T-helper 2 cell treated with Interferon-gamma antibody and Interleukin-4, amounts not matched to agents 5 μg/mL and 100 μg/mL, for 36 hours (primary cell): ENCODE data around the gene EPB41.

Experiments used
- DNase-seq: peaks from one replicate; pipeline ENCODE4 v3.0.0; 2021; ENCODE audit warnings: low spot score
- H3K27ac Mint-ChIP-seq: one replicate; pipeline ENCODE4 v1.8.0; 2021; ENCODE audit warnings: mild to moderate bottlenecking, mixed read lengths
- H3K27me3 Mint-ChIP-seq: one replicate; pipeline ENCODE4 v1.8.0; 2021; ENCODE audit warnings: low read depth, mixed read lengths
- H3K36me3 Mint-ChIP-seq: one replicate; pipeline ENCODE4 v1.8.0; 2021; ENCODE audit warnings: low read depth, mixed read lengths
- H3K4me1 Mint-ChIP-seq: one replicate; pipeline ENCODE4 v1.8.0; 2021; ENCODE audit warnings: low read depth, mixed read lengths
- H3K4me3 Mint-ChIP-seq: one replicate; pipeline ENCODE4 v1.8.0; 2022; ENCODE audit warnings: mild to moderate bottlenecking, moderate library complexity, mixed read lengths
- H3K9me3 Mint-ChIP-seq: one replicate; pipeline ENCODE4 v1.8.0; 2021; ENCODE audit warnings: mixed read lengths

EPB41 gene

DNA sequence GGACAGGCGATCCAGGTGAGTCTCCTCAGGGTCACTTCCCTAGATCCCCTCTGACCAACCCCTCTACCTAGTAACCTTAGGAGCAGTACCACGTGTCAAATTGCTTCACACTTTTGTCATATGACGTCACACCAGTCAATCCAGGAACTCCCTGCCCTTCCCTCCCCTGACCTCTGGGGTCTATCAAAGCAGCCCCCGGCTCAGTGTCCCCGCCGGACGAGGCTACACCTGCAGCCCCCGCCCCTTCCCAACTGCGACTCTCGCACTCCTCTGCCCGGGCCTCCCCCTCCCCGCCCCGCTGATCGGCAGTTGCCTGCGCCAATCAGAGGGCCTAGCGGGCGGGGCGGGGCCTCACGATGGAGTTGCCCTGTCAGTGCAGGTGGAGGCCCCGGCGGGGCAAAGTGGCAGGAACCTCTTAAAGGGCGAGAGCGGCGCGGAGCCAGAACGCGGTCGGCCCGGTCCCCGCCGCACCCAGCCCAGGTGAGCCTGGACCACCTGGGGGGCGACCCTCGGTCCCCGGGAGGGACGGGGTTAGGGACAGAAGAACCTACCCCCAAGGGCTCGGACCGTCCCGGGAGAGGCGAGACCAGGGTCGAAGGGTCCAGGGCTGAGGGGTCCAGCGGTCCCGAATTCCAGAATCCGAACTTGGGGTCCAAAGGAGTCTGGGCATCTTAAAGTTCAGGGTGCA lies 27.5 kb upstream of the EPB41 start:
- H3K27ac Mint-ChIP-seq = peak overlapping the region; percentile 90
- peaks cover 38% of the 10 kb centered on the region for H3K4me1 Mint-ChIP-seq
- peak overlapping the region; percentile 82 for H3K4me3 Mint-ChIP-seq
- H3K36me3 Mint-ChIP-seq = no peaks in the 10 kb centered on the region
- no peaks in the 10 kb centered on the region for H3K27me3 Mint-ChIP-seq
- H3K9me3 Mint-ChIP-seq = no peaks in the 10 kb centered on the region
- peak; percentile 91 for DNase-seq

DNA sequence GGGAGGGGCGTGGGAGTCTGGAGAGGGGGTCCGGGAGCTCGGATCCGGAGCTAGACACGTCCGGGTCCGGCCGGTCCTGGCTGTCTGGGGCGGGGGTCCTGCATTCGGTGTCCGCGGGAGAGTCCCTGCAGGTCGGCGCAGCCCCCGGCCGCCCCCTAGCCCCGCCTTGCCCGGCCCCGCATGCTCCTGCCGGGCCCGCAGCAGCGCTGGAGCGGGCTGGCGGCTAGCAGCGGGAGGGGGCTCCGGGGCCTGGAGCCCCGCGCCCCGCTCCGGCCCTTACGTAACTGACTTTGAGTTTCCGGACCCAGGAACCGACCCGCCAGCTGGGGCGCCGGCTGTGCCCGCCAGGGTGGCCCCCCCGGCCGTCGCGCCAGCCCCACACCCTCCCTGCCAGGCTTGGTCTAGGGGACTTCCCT lies 26.9 kb upstream of the EPB41 start:
- Mint-ChIP-seq H3K4me3 (peak overlapping the region; percentile 87), H3K27me3 (no peaks in the 10 kb centered on the region), H3K36me3 (peaks cover 4% of the 10 kb centered on the region), H3K9me3 (no peaks in the 10 kb centered on the region), H3K4me1 (peaks cover 35% of the 10 kb centered on the region), H3K27ac (peak overlapping the region; percentile 81)
- DNase-seq = no peak

DNA sequence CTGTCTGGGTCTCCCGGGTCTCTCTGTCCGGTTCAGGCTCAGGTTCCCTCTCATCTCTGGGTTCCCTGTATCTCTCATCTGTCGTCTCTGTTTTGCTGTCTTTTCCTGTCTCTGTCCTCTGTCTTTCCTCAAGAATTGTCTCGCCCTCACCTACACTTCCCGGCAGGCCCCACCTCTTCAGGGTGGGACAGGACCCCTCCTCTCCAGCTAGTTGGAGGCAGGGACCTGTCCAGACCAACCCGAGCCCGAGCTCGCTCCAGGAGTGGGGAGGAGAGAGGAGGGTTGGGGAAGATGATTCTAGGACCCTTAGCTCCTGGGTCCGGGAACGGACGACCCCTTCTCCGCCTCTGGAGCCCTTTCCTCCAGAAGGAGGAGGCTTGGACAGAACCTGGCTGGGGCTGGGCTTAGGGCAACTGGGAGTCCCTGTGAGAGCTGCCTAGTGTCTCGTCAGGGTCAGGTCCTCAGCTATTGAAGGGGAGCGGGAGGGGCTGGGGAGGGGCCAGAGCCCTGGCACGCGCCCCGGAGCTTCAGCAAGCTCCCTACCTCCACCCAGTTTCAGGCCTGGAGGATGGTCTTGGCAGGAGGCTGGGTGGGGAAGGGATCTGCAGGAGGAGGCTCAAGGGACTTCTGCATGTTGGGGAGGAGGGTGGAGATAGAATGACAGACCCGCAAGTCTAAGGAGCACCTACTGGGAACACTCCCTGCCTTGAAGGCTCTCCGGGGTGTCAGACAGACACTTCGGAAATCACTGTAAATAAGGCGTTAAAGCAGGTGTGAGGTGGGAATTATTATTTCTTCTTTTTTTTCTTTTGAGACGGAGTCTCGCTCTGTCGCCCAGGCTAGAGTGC lies 26.3 kb upstream of the EPB41 start:
- peaks cover 34% of the 10 kb centered on the region for H3K4me1 Mint-ChIP-seq

DNA sequence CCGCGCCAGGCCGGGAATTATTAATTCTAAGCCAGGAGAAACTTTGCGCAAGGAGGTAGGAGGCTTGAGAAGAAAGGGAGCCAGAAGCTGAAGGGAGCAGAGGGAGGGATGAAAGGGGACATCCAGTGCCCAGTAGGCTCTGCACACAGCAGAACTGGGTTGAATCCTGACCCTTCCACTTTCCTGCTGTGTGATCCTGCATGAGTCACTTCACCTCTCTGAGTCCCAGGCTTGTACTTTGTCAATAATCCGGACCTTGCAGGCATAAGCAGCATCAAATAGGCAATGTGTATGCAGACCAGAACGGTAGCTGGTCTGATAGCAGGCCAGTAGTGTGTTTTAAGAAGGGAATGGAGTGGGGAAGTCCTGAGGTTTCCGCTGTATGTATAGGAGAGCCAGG lies 25.5 kb upstream of the EPB41 start:
- Mint-ChIP-seq H3K27ac (no peak overlapping the region), H3K4me1 (peaks cover 30% of the 10 kb centered on the region), H3K9me3 (no peaks in the 10 kb centered on the region), H3K36me3 (peaks cover 4% of the 10 kb centered on the region), H3K27me3 (no peaks in the 10 kb centered on the region), H3K4me3 (peak overlapping the region; percentile 35)
- no peak for DNase-seq

More for the DNA sequence above, 26.3 kb upstream of the EPB41 start:
- H3K36me3 Mint-ChIP-seq = peaks cover 4% of the 10 kb centered on the region
- H3K9me3 Mint-ChIP-seq = no peaks in the 10 kb centered on the region
- peak overlapping the region; percentile 81 for H3K27ac Mint-ChIP-seq
- peak overlapping the region; percentile 87 for H3K4me3 Mint-ChIP-seq
- H3K27me3 Mint-ChIP-seq = no peaks in the 10 kb centered on the region
- DNase-seq = no peak

DNA sequence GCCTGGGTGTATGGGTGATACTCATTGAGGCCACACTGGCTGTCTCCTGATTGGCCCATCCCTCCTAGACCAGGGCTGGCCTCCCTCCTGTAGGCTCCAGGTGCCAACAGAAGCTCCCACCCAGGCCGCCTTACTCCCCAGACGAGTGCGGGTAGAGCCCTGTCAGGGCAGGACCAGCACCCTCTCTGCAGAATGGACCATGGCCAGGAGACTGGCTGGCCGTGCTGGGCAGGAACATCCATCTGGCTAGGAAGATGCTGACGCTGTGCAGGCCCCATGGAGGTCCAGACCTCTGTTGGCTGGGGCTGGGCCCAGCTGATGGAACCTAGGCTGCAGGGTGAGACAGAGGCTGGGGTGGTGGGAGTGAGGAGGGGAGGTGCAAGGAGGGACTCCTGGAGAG lies 25.0 kb upstream of the EPB41 start:
- peaks cover 29% of the 10 kb centered on the region for H3K4me1 Mint-ChIP-seq
- no peak overlapping the region for H3K27ac Mint-ChIP-seq
- H3K27me3 Mint-ChIP-seq = no peaks in the 10 kb centered on the region
- no peak for DNase-seq
- no peaks in the 10 kb centered on the region for H3K9me3 Mint-ChIP-seq
- peak overlapping the region; percentile 35 for H3K4me3 Mint-ChIP-seq
- peaks cover 4% of the 10 kb centered on the region for H3K36me3 Mint-ChIP-seq

DNA sequence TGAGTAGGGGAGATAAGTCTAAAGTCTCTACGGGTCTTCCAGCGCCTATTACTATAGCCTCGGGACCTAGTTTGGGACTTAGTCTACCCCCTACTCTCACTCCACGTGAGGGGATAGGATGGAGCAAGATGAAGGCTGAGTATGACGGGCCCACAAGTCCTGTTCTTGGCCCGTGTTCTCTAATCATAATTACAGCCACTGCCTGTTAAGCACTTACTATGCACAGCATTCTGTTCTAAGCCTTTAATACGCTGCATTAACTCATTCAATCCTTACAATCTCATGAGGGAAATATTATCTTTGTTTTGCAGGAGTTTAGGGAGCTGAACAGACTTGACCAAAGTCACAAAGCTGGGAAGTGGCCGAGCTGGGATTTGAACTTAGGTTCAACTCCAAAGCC lies 23.9 kb upstream of the EPB41 start:
- Mint-ChIP-seq H3K27me3 (no peaks in the 10 kb centered on the region), H3K4me3 (no peak overlapping the region), H3K4me1 (peaks cover 20% of the 10 kb centered on the region), H3K27ac (peak overlapping the region; percentile 31), H3K9me3 (no peaks in the 10 kb centered on the region), H3K36me3 (peaks cover 6% of the 10 kb centered on the region)
- no peak for DNase-seq

DNA sequence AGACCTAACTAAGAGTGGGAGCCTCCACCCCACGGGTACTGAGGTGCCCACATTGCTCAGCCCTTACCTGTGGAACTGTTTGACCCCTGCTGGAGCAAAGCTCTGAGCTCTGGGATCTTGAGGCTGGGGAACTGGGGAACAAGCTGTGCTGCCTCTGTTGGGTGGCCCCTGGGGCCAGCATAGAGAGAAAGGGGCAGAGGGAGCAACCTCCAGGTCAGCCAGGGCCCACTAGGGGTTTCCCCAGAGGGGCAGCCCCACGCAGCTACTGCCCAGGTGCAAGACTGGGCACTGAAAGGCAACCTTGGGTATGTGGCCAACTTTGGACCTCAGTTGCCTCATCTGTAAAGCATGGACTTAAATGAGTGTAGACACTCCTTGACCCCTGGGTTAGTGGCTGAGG lies 23.5 kb upstream of the EPB41 start:
- no peak overlapping the region for H3K27ac Mint-ChIP-seq
- H3K9me3 Mint-ChIP-seq = no peaks in the 10 kb centered on the region
- no peaks in the 10 kb centered on the region for H3K27me3 Mint-ChIP-seq
- peaks cover 7% of the 10 kb centered on the region for H3K36me3 Mint-ChIP-seq
- no peak overlapping the region for H3K4me3 Mint-ChIP-seq
- peaks cover 17% of the 10 kb centered on the region for H3K4me1 Mint-ChIP-seq
- no peak for DNase-seq

DNA sequence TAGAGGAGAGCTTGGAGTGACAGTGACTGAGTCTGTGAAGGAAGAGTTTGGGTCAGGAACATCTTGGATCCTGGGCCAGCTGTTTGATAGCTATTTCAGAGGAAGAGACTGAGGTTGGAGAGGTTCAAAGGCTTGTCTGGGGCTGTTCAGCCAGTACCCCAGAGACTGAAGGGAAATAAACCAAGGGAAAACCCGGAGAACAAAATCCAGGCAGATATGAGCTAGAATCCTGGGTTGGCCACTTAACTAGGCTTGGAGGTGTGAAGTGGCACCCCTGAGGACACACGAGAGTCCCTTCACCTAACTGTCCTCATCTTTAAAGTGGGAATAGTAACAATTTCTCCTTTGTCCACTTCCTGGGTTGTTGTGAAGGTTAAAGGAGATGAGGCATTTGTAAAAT lies 23.1 kb upstream of the EPB41 start:
- Mint-ChIP-seq H3K36me3 (peaks cover 10% of the 10 kb centered on the region), H3K27me3 (no peaks in the 10 kb centered on the region), H3K4me3 (no peak overlapping the region), H3K9me3 (no peaks in the 10 kb centered on the region), H3K27ac (no peak overlapping the region), H3K4me1 (peaks cover 13% of the 10 kb centered on the region)
- DNase-seq = no peak

DNA sequence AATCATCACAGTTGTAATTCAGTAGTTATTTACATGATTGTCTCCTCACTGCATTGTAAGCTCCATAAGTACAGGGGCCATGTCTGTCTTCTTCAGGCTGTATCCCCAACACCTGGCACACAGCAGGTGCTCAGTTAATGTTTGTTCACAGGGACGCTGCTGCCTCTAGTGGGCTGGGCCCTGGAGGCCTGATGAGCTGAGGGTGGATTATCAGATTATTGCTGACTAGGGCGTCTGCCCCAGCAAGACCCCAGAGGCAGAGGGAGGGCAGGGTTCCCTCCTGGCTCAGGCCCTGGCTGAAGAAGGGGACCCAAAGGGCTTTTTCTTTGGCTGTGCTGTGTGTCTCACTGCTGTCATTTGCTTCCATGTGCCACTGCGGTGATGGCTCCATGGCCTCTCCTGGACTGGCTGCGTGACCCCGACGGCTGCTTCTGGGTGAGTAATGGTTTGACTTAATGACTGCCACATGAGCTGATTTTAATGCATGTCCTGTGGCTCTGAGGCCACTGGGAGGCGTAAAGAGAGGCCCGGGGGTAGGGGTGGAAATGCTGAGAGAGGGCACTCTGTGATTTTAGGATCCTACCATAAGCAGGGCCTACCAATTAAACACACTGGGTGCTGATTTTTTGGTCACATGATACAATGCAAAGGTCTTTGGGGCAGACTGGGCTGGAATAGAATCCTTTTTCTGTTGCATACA lies 20.8 kb upstream of the EPB41 start:
- Mint-ChIP-seq H3K4me1 (peaks cover 6% of the 10 kb centered on the region), H3K4me3 (no peak overlapping the region), H3K36me3 (peaks cover 12% of the 10 kb centered on the region), H3K27ac (no peak overlapping the region), H3K27me3 (no peaks in the 10 kb centered on the region), H3K9me3 (no peaks in the 10 kb centered on the region)
- no peak for DNase-seq

DNA sequence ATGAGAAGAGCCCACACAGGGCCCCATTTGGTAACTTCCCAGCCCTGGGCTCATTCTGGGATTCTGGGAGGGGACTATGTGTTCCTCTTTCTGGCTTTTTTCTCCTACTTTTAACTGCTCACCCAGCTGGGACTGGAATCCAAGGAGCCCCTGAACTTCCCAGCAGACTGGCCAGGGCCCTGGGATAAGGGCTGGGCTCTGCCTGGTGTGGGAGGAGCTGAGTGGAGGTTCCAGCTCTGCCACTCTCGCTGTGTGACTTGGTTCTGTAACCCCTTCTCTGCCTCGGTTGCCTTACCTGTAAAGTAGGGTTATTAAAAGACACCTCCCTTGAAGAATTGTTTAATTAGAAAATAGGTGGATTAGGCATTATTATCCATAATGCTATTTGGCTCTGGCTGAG lies 19.6 kb upstream of the EPB41 start:
- Mint-ChIP-seq H3K9me3 (no peaks in the 10 kb centered on the region), H3K4me1 (peaks cover 8% of the 10 kb centered on the region), H3K36me3 (peaks cover 13% of the 10 kb centered on the region), H3K27ac (no peak overlapping the region), H3K27me3 (no peaks in the 10 kb centered on the region), H3K4me3 (no peak overlapping the region)
- DNase-seq = no peak

DNA sequence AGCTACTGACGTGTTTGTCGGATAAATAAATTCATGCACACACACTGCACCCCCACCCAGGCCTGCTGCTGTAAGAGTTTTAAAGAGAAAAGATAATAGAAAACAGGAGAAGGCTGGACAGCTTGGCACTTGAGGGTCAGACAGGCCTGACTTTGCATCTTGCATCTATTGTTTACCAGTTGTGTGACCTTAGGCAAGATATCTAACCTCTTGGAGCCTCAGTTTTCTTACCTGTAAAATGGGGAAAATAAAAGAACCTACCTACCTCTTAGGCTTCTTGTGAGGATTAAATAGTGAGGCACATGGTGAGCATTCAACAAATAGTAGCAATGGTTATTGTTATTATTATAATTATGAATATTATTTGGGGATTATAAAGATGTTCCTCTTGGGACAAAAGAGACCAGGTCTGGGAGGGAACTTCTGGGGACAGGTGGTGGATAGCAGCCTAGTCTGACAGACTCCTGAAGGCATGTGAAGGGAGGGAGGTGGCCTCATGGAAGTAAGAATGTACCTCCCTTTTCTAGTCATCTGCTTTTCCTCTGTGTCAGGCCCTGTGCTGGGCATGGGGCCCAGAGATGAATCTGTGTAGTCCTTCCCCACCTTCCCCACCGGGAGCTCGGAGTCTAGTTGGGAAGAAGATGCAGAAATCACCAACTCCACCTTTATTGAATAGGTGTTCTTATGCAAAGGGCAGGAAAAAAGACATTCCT lies 18.3 kb upstream of the EPB41 start:
- H3K9me3 Mint-ChIP-seq = no peaks in the 10 kb centered on the region
- no peak overlapping the region for H3K4me3 Mint-ChIP-seq
- H3K4me1 Mint-ChIP-seq = peaks cover 7% of the 10 kb centered on the region
- H3K27ac Mint-ChIP-seq = no peak overlapping the region
- no peaks in the 10 kb centered on the region for H3K27me3 Mint-ChIP-seq
- H3K36me3 Mint-ChIP-seq = peaks cover 13% of the 10 kb centered on the region
- DNase-seq = no peak

DNA sequence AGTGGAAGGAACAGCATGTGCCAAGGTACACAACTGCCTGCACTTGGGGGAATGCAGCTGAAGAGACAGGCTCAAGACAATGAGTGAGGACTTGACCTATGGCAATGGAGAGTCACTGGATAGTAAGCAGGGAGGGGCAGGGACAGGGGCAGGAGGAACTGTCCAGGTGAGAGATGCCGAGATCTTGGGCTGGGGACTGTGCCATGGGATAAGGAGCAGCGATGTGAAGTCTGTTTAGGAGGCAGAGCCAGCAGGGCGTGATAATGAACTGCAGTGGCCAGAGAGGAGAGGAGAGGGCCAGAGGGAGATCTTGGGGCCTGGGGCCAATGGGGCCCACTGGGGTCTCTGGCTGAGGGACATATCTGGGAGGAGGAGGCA lies 17.8 kb upstream of the EPB41 start:
- H3K9me3 Mint-ChIP-seq = no peaks in the 10 kb centered on the region
- DNase-seq = no peak
- H3K36me3 Mint-ChIP-seq = peaks cover 13% of the 10 kb centered on the region
- no peaks in the 10 kb centered on the region for H3K27me3 Mint-ChIP-seq
- no peak overlapping the region for H3K27ac Mint-ChIP-seq
- peaks cover 5% of the 10 kb centered on the region for H3K4me1 Mint-ChIP-seq
- no peak overlapping the region for H3K4me3 Mint-ChIP-seq

DNA sequence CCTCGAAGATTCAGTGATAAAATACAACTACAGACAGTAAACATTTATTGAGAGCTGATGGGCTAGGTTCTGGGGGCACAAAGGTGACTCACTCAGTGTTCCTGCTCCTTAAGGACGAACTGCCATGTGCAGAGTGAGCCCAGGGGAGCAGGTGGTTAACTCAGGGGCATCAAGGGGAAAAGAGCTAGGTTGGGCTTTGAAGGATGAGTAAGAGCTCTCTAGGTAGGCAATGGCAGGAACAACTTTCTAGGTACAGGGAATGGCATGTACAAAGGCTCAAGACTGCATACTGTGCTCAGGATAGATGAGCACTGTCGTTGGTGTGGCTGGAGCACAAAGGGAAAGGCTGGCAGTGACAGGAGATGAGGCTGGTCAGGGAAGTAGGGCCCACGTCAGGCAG lies 16.6 kb upstream of the EPB41 start:
- H3K27me3 Mint-ChIP-seq = no peaks in the 10 kb centered on the region
- peaks cover 14% of the 10 kb centered on the region for H3K36me3 Mint-ChIP-seq
- DNase-seq = no peak
- H3K27ac Mint-ChIP-seq = no peak overlapping the region
- peaks cover 5% of the 10 kb centered on the region for H3K4me1 Mint-ChIP-seq
- H3K9me3 Mint-ChIP-seq = no peaks in the 10 kb centered on the region
- no peak overlapping the region for H3K4me3 Mint-ChIP-seq
